Measurements from ENCODE around the gene FOSB. TPM values are rescaled to one million over a fixed set of nuclear protein-coding genes. Genes with fewer than 3 reads are reported as not detected.

Gene FOSB
- total and polyA plus RNA-seq, 9 of the 15 experiments (the other 6 are each of a cell fraction or from before 2014, with no cell fraction given) = 0.11 to 2.7 (median 0.73) TPM

GRCh38 chr19:45424191-45425058, 43.4 kb upstream of the FOSB start (continued):
- TF ChIP-seq DACH1 (IDR thresholded peaks at IDR 0.05; ENCODE audit: partially characterized antibody) = peak; percentile 69
- TF ChIP-seq, protein P1, sequence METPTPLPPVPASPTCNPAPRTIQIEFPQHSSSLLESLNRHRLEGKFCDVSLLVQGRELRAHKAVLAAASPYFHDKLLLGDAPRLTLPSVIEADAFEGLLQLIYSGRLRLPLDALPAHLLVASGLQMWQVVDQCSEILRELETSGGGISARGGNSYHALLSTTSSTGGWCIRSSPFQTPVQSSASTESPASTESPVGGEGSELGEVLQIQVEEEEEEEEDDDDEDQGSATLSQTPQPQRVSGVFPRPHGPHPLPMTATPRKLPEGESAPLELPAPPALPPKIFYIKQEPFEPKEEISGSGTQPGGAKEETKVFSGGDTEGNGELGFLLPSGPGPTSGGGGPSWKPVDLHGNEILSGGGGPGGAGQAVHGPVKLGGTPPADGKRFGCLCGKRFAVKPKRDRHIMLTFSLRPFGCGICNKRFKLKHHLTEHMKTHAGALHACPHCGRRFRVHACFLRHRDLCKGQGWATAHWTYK (CRISPR knock-in tag; IDR thresholded peaks at IDR 0.05) = no peak
- TF ChIP-seq, protein P2, sequence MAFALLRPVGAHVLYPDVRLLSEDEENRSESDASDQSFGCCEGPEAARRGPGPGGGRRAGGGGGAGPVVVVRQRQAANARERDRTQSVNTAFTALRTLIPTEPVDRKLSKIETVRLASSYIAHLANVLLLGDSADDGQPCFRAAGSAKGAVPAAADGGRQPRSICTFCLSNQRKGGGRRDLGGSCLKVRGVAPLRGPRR (CRISPR knock-in tag; IDR thresholded peaks at IDR 0.05) = no peak
- TF ChIP-seq CTCF (IDR thresholded peaks at IDR 0.05 in 2 of 3, conservative IDR thresholded peaks at IDR 0.05 in 1 of 3; ENCODE audit: insufficient read depth in 2 of 3, low read depth in 1 of 3, low read length in 3 of 3) = no peak
- TF ChIP-seq BDP1 (IDR thresholded peaks at IDR 0.05; ENCODE audit: insufficient read depth, insufficient read length) = no peak
- no peak for TF ChIP-seq SRSF7 (optimal IDR thresholded peaks at IDR 0.05; ENCODE audit: low read depth, low read length)
- no peak for TF ChIP-seq MTF1 (CRISPR knock-in tag; IDR thresholded peaks at IDR 0.05; ENCODE audit: borderline replicate concordance)
- TF ChIP-seq ZNF274 (IDR thresholded peaks at IDR 0.05; ENCODE audit: borderline replicate concordance, low read depth, low read length) = no peak
- TF ChIP-seq DIDO1 (tag; IDR thresholded peaks at IDR 0.05; ENCODE audit: low read depth) = no peak
- TF ChIP-seq, protein P3, sequence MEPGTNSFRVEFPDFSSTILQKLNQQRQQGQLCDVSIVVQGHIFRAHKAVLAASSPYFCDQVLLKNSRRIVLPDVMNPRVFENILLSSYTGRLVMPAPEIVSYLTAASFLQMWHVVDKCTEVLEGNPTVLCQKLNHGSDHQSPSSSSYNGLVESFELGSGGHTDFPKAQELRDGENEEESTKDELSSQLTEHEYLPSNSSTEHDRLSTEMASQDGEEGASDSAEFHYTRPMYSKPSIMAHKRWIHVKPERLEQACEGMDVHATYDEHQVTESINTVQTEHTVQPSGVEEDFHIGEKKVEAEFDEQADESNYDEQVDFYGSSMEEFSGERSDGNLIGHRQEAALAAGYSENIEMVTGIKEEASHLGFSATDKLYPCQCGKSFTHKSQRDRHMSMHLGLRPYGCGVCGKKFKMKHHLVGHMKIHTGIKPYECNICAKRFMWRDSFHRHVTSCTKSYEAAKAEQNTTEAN (CRISPR knock-in tag; IDR thresholded peaks at IDR 0.05) = no peak
- no peak for TF ChIP-seq SIRT6 (IDR thresholded peaks at IDR 0.05; ENCODE audit: low read depth, low read length)
- no peak for TF ChIP-seq BCL6 (CRISPR knock-in tag; IDR thresholded peaks at IDR 0.05)
- TF ChIP-seq ZNF655 (CRISPR knock-in tag; IDR thresholded peaks at IDR 0.05) = no peak
- TF ChIP-seq ZNF644 (tag; IDR thresholded peaks at IDR 0.05; ENCODE audit: low read depth) = no peak
- TF ChIP-seq ZNF311 (CRISPR knock-in tag; IDR thresholded peaks at IDR 0.05) = no peak
- no peak for TF ChIP-seq ZNF3 (CRISPR knock-in tag; IDR thresholded peaks at IDR 0.05)
- TF ChIP-seq CBFA2T2 (conservative IDR thresholded peaks at IDR 0.05) = 0 out of 2 replicates have a peak, but pooled peaks have one; percentile 6
- TF ChIP-seq RBM34 (IDR thresholded peaks at IDR 0.05; ENCODE audit: borderline replicate concordance, insufficient read depth, low read length) = no peak
- no peak for TF ChIP-seq KDM5B (IDR thresholded peaks at IDR 0.05; ENCODE audit: insufficient replicate concordance, low read depth, low read length)
- no peak for TF ChIP-seq BRCA1 (IDR thresholded peaks at IDR 0.05)
- no peak for TF ChIP-seq BRCA1 (CRISPR knock-in tag; IDR thresholded peaks at IDR 0.05)
- TF ChIP-seq NFYB (IDR thresholded peaks at IDR 0.05; ENCODE audit: extremely low read depth, insufficient read length) = no peak
- TF ChIP-seq ZZZ3 (IDR thresholded peaks at IDR 0.05) = no peak
